A549 (cell line): ENCODE data around the gene PARVB.

Experiments used
- CBX8 ChIP-seq: fragments of 200-600 bp; sonication (generic); IDR thresholded peaks from 2 replicates; pipeline ENCODE4 v1.6.1; 2016
- EP300 ChIP-seq, 2 experiments: fragments of >200 bp; sonication (Bioruptor Twin); formaldehyde crosslinking; IDR thresholded peaks; 2 replicates in 1 of 2; 3 replicates in 1 of 2; pipeline ENCODE4 v1.6.1; 2016 to 2017
- FOSL2 ChIP-seq, 2 experiments: fragments of 450-650 bp in 1 of 2; fragments of >200 bp in 1 of 2; sonication (Bioruptor Twin) in 1 of 2; formaldehyde crosslinking; IDR thresholded peaks; 2 replicates each; pipeline versions ENCODE4 v1.5.0 to v1.6.1; 2016 to 2020; ENCODE audit warnings: mild to moderate bottlenecking in 1 of 2, moderate library complexity in 1 of 2
- RFX5 ChIP-seq: fragments of 450-650 bp; IDR thresholded peaks from 2 replicates; pipeline ENCODE4 v1.7.1; 2014; ENCODE audit warnings: antibody characterized with exemption, mild to moderate bottlenecking, moderate library complexity
- SREBF2 ChIP-seq: fragments of 450-650 bp; IDR thresholded peaks from 2 replicates; pipeline ENCODE4 v1.6.1; 2014; ENCODE audit warnings: mild to moderate bottlenecking, moderate library complexity
- TP53 ChIP-seq: fragments of 250-450 bp; sonication (Bioruptor Pico); IDR thresholded peaks from 2 replicates; pipeline ENCODE4 v1.5.0; 2021; ENCODE audit warnings: mild to moderate bottlenecking, moderate library complexity
- ZFP36 ChIP-seq: fragments of 450-650 bp; IDR thresholded peaks from 2 replicates; pipeline ENCODE4 v1.6.1; 2014; ENCODE audit warnings: borderline replicate concordance; ENCODE audit not compliant: partially characterized antibody
- TF ChIP-seq, protein P1 (sequence below): fragments of >200 bp; sonication (Bioruptor Twin); formaldehyde crosslinking; IDR thresholded peaks from 3 replicates; pipeline ENCODE4 v1.5.1; 2016
- TF ChIP-seq, protein P2 (sequence below): fragments of 450-650 bp; IDR thresholded peaks from 2 replicates; pipeline ENCODE4 v1.6.1; 2014; ENCODE audit warnings: antibody characterized with exemption
- TF ChIP-seq, protein P3 (sequence below): fragments of 200-600 bp; sonication (generic); IDR thresholded peaks from 2 replicates; pipeline ENCODE4 v1.6.1; 2016; ENCODE audit warnings: antibody characterized with exemption, mild to moderate bottlenecking, moderate library complexity

DNA sequence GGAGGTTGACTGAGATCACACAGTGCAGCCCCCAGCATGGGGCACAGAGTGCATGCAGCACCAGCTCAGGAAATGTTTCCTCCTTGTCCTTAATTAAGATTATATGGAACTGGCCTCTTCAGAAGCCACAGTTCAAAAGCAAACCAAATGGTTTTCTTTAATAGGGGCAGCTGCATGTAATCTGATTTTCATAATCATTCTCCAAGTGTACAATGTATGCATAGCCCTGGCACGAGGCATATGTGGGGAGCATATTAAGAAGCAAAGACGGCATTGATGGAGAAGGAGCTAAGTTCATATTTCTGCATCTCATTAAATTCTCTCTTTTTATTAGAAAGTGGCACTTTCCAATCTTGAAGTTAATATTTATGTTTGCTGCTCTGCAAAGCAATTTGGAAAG, 9.9 kb upstream of the PARVB start:
- TF ChIP-seq RFX5 (no peak), TP53 (no peak), FOSL2 (IDR thresholded peaks at IDR 0.05) (no peak), FOSL2 (CRISPR knock-in tag; IDR thresholded peaks at IDR 0.05) (no peak), SREBF2 (no peak), CBX8 (no peak), EP300 (IDR thresholded peaks at IDR 0.05) (no peak), ZFP36 (no peak)
- TF ChIP-seq, protein P1, sequence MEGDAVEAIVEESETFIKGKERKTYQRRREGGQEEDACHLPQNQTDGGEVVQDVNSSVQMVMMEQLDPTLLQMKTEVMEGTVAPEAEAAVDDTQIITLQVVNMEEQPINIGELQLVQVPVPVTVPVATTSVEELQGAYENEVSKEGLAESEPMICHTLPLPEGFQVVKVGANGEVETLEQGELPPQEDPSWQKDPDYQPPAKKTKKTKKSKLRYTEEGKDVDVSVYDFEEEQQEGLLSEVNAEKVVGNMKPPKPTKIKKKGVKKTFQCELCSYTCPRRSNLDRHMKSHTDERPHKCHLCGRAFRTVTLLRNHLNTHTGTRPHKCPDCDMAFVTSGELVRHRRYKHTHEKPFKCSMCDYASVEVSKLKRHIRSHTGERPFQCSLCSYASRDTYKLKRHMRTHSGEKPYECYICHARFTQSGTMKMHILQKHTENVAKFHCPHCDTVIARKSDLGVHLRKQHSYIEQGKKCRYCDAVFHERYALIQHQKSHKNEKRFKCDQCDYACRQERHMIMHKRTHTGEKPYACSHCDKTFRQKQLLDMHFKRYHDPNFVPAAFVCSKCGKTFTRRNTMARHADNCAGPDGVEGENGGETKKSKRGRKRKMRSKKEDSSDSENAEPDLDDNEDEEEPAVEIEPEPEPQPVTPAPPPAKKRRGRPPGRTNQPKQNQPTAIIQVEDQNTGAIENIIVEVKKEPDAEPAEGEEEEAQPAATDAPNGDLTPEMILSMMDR: no peak
- TF ChIP-seq, protein P2, sequence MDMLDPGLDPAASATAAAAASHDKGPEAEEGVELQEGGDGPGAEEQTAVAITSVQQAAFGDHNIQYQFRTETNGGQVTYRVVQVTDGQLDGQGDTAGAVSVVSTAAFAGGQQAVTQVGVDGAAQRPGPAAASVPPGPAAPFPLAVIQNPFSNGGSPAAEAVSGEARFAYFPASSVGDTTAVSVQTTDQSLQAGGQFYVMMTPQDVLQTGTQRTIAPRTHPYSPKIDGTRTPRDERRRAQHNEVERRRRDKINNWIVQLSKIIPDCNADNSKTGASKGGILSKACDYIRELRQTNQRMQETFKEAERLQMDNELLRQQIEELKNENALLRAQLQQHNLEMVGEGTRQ: no peak
- TF ChIP-seq, protein P3, sequence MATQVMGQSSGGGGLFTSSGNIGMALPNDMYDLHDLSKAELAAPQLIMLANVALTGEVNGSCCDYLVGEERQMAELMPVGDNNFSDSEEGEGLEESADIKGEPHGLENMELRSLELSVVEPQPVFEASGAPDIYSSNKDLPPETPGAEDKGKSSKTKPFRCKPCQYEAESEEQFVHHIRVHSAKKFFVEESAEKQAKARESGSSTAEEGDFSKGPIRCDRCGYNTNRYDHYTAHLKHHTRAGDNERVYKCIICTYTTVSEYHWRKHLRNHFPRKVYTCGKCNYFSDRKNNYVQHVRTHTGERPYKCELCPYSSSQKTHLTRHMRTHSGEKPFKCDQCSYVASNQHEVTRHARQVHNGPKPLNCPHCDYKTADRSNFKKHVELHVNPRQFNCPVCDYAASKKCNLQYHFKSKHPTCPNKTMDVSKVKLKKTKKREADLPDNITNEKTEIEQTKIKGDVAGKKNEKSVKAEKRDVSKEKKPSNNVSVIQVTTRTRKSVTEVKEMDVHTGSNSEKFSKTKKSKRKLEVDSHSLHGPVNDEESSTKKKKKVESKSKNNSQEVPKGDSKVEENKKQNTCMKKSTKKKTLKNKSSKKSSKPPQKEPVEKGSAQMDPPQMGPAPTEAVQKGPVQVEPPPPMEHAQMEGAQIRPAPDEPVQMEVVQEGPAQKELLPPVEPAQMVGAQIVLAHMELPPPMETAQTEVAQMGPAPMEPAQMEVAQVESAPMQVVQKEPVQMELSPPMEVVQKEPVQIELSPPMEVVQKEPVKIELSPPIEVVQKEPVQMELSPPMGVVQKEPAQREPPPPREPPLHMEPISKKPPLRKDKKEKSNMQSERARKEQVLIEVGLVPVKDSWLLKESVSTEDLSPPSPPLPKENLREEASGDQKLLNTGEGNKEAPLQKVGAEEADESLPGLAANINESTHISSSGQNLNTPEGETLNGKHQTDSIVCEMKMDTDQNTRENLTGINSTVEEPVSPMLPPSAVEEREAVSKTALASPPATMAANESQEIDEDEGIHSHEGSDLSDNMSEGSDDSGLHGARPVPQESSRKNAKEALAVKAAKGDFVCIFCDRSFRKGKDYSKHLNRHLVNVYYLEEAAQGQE: no peak
